ENCODE data around the gene SHISA6.

GRCh38 chr17:11495613-11496012 is 254.6 kb downstream of the SHISA6 start:
- no peak for TF ChIP-seq EP300 (IDR thresholded peaks at IDR 0.05; ENCODE audit: borderline replicate concordance)
- no peak for TF ChIP-seq YY1 (IDR thresholded peaks at IDR 0.05; ENCODE audit: low read depth)
- TF ChIP-seq RAD21 (IDR thresholded peaks at IDR 0.05; ENCODE audit: low read depth): no peak
- TF ChIP-seq TAF1 (IDR thresholded peaks at IDR 0.05; ENCODE audit: low read depth): no peak
- TF ChIP-seq EGR1 (IDR thresholded peaks at IDR 0.05): no peak
- no peak for TF ChIP-seq REST (IDR thresholded peaks at IDR 0.05; ENCODE audit: low read depth)
- TF ChIP-seq TCF12 (IDR thresholded peaks at IDR 0.05; ENCODE audit: low read depth): no peak
- no peak for TF ChIP-seq CEBPB (IDR thresholded peaks at IDR 0.05)
- TF ChIP-seq CREB1 (IDR thresholded peaks at IDR 0.05; ENCODE audit: low read depth): no peak
- TF ChIP-seq FOXM1 (IDR thresholded peaks at IDR 0.05; ENCODE audit: borderline replicate concordance, low read depth): no peak
- no peak for TF ChIP-seq ZBTB7A (IDR thresholded peaks at IDR 0.05; ENCODE audit: low read depth)
- no peak for TF ChIP-seq MAX (IDR thresholded peaks at IDR 0.05)
- TF ChIP-seq TEAD4 (IDR thresholded peaks at IDR 0.05): no peak

Data from Ishikawa (cell line).